Measurements from ENCODE around the gene KATNIP.

GRCh38 chr16:27539120-27539519 is 10.8 kb upstream of the KATNIP start:
- TF ChIP-seq CTCF (IDR thresholded peaks at IDR 0.05): no peak
- TF ChIP-seq POLR2A (IDR thresholded peaks at IDR 0.05): no peak

Measured in heart left ventricle (tissue), 13 donors.